Type B pancreatic cell (in vitro differentiated cells): Measurements from ENCODE around the gene PKP4. TPM values are rescaled to one million over a fixed set of nuclear protein-coding genes. Genes with fewer than 3 reads are reported as not detected.

Experiments used
- DNase-seq: peaks from one replicate; pipeline ENCODE4 v3.0.0; 2021; ENCODE audit warnings: mixed read lengths; ENCODE audit not compliant: unreplicated experiment; ENCODE audit errors: extremely low spot score
- H3K27ac Mint-ChIP-seq: 2 replicates; pipeline ENCODE4 v1.8.0; 2021; ENCODE audit warnings: mild to moderate bottlenecking, mixed read lengths
- H3K27me3 Mint-ChIP-seq: 2 replicates; pipeline ENCODE4 v1.8.0; 2021; ENCODE audit warnings: mixed read lengths
- H3K36me3 Mint-ChIP-seq: 2 replicates; pipeline ENCODE4 v1.8.0; 2021; ENCODE audit warnings: mixed read lengths
- H3K4me1 Mint-ChIP-seq: one replicate; pipeline ENCODE4 v1.8.0; 2021; ENCODE audit warnings: mixed read lengths; ENCODE audit not compliant: unreplicated experiment
- H3K4me3 Mint-ChIP-seq: 2 replicates; pipeline ENCODE4 v1.8.0; 2021; ENCODE audit warnings: mild to moderate bottlenecking, mixed read lengths
- H3K9me3 Mint-ChIP-seq: 2 replicates; pipeline ENCODE4 v1.8.0; 2021; ENCODE audit warnings: mixed read lengths
- CTCF ChIP-seq: fragments of 200-600 bp; sonication (generic); conservative IDR thresholded peaks from 2 replicates; pipeline ENCODE4 v1.5.0; 2021; ENCODE audit warnings: antibody characterized with exemption, mild to moderate bottlenecking
- total RNA-seq: library from RNA; stranded (reverse); gene quantifications from 2 replicates; pipeline ENCODE4 v1.2.1, GENCODE V29; 2021; ENCODE audit warnings: low replicate concordance

Gene PKP4
- total RNA-seq, 1 donor from 2014 or later, result 73.6 TPM

- DNase-seq, result no peak
Measured at GRCh38 chr2:158501301-158501700, 44.5 kb downstream of the PKP4 start.

GRCh38 chr2:158502974-158503373, 46.2 kb downstream of the PKP4 start:
- H3K36me3 Mint-ChIP-seq, result peaks cover 7% of the 10 kb centered on the region
- H3K4me1 Mint-ChIP-seq, result peaks cover 38% of the 10 kb centered on the region
- no peak for TF ChIP-seq CTCF
- H3K27ac Mint-ChIP-seq, result no peak overlapping the region
- no peak overlapping the region for H3K4me3 Mint-ChIP-seq
- H3K27me3 Mint-ChIP-seq, result no peaks in the 10 kb centered on the region
- DNase-seq, result no peak
- no peaks in the 10 kb centered on the region for H3K9me3 Mint-ChIP-seq

More at GRCh38 chr2:158501301-158501700, 44.5 kb downstream of the PKP4 start:
- H3K4me3 Mint-ChIP-seq, result no peak overlapping the region
- no peak for TF ChIP-seq CTCF
- no peaks in the 10 kb centered on the region for H3K36me3 Mint-ChIP-seq
- no peaks in the 10 kb centered on the region for H3K27me3 Mint-ChIP-seq
- peaks cover 41% of the 10 kb centered on the region for H3K4me1 Mint-ChIP-seq
- H3K9me3 Mint-ChIP-seq, result no peaks in the 10 kb centered on the region
- no peak overlapping the region for H3K27ac Mint-ChIP-seq

- Mint-ChIP-seq H3K36me3 (peaks cover 7% of the 10 kb centered on the region), H3K27me3 (no peaks in the 10 kb centered on the region), H3K4me3 (no peak overlapping the region), H3K27ac (no peak overlapping the region), H3K4me1 (peaks cover 33% of the 10 kb centered on the region), H3K9me3 (no peaks in the 10 kb centered on the region)
- TF ChIP-seq CTCF, result no peak
- no peak for DNase-seq
Measured at GRCh38 chr2:158504088-158504487, 47.3 kb downstream of the PKP4 start.

GRCh38 chr2:158505448-158505934, 48.7 kb downstream of the PKP4 start:
- Mint-ChIP-seq H3K9me3 (no peaks in the 10 kb centered on the region), H3K27me3 (no peaks in the 10 kb centered on the region), H3K4me1 (peaks cover 37% of the 10 kb centered on the region), H3K27ac (no peak overlapping the region), H3K36me3 (peaks cover 11% of the 10 kb centered on the region), H3K4me3 (no peak overlapping the region)
- DNase-seq, result no peak
- no peak for TF ChIP-seq CTCF

- H3K36me3 Mint-ChIP-seq, result peaks cover 12% of the 10 kb centered on the region
- no peak overlapping the region for H3K4me3 Mint-ChIP-seq
- H3K4me1 Mint-ChIP-seq, result peaks cover 30% of the 10 kb centered on the region
- no peak for TF ChIP-seq CTCF
- no peak overlapping the region for H3K27ac Mint-ChIP-seq
- no peaks in the 10 kb centered on the region for H3K9me3 Mint-ChIP-seq
- H3K27me3 Mint-ChIP-seq, result no peaks in the 10 kb centered on the region
- no peak for DNase-seq
Measured at GRCh38 chr2:158507141-158507540, 50.4 kb downstream of the PKP4 start.

- Mint-ChIP-seq H3K4me1 (peaks cover 30% of the 10 kb centered on the region), H3K36me3 (peaks cover 12% of the 10 kb centered on the region), H3K27ac (no peak overlapping the region), H3K4me3 (no peak overlapping the region), H3K9me3 (no peaks in the 10 kb centered on the region), H3K27me3 (no peaks in the 10 kb centered on the region)
- TF ChIP-seq CTCF, result no peak
- DNase-seq, result no peak
Measured at GRCh38 chr2:158507679-158508078, 50.9 kb downstream of the PKP4 start.
